GM12878 (cell line): Measurements from ENCODE around the gene HBA2. TPM values are rescaled to one million over a fixed set of nuclear protein-coding genes. Genes with fewer than 3 reads are reported as not detected.

Experiments
- BACH1 ChIP-seq: fragments of 450-650 bp; IDR thresholded peaks from 2 replicates; pipeline ENCODE4 v1.6.1; 2017; ENCODE audit warnings: mild to moderate bottlenecking, borderline replicate concordance
- BHLHE40 ChIP-seq, 2 experiments: fragments of 450-650 bp in 1 of 2; IDR thresholded peaks; 2 replicates each; pipeline ENCODE4 v1.6.1; 2011 to 2017; ENCODE audit warnings: low read depth in 2 of 2, borderline replicate concordance in 1 of 2, improper control_type of control experiment in 1 of 2, low read length in 1 of 2, mild to moderate bottlenecking in 1 of 2
- CREB1 ChIP-seq: IDR thresholded peaks from 2 replicates; pipeline ENCODE4 v1.6.1; 2012; ENCODE audit warnings: low read depth, mild to moderate bottlenecking, inconsistent platforms
- DPF2 ChIP-seq: fragments of 450-650 bp; IDR thresholded peaks from 2 replicates; pipeline ENCODE4 v1.6.1; 2017; ENCODE audit warnings: mild to moderate bottlenecking
- GATAD2B ChIP-seq: fragments of 450-650 bp; conservative IDR thresholded peaks from 2 replicates; pipeline ENCODE4 v1.6.1; 2017; ENCODE audit warnings: low read depth, mild to moderate bottlenecking, moderate library complexity
- HDAC6 ChIP-seq: fragments of 200-600 bp; sonication (generic); IDR thresholded peaks from one replicate; pipeline ENCODE4 v1.8.0; 2017; ENCODE audit warnings: antibody characterized with exemption; ENCODE audit not compliant: unreplicated experiment
- IKZF1 ChIP-seq: fragments of 450-650 bp; conservative IDR thresholded peaks from 2 replicates; pipeline ENCODE4 v1.6.1; 2017; ENCODE audit warnings: antibody characterized with exemption, mild to moderate bottlenecking
- LARP7 ChIP-seq: fragments of 450-650 bp; IDR thresholded peaks from 2 replicates; pipeline ENCODE4 v1.6.1; 2017; ENCODE audit warnings: mild to moderate bottlenecking
- MAX ChIP-seq: IDR thresholded peaks from 2 replicates; pipeline ENCODE4 v1.6.1; 2012; ENCODE audit warnings: low read depth, low read length, improper control_type of control experiment
- MTA3 ChIP-seq: IDR thresholded peaks from 2 replicates; pipeline ENCODE4 v1.6.1; 2012; ENCODE audit warnings: low read length, inconsistent platforms, borderline replicate concordance
- NFYB ChIP-seq: IDR thresholded peaks from 2 replicates; pipeline ENCODE4 v1.6.1; 2011; ENCODE audit warnings: low read depth, mild to moderate bottlenecking, low read length, improper control_type of control experiment, moderate library complexity; ENCODE audit not compliant: insufficient read depth
- NRF1 ChIP-seq: conservative IDR thresholded peaks from 2 replicates; pipeline ENCODE4 v1.6.1; 2011; ENCODE audit warnings: mild to moderate bottlenecking, low read depth, low read length, improper control_type of control experiment
- PAX5 ChIP-seq: IDR thresholded peaks from 2 replicates; pipeline ENCODE4 v1.6.1; 2011; ENCODE audit warnings: low read depth, low read length, borderline replicate concordance
- POLR2AphosphoS2 ChIP-seq: IDR thresholded peaks from 2 replicates; pipeline ENCODE4 v1.6.1; 2011; ENCODE audit warnings: low read depth, mild to moderate bottlenecking, low read length, improper control_type of control experiment, moderate library complexity
- POU2F2 ChIP-seq: IDR thresholded peaks from 3 replicates; pipeline ENCODE4 v1.6.1; 2011; ENCODE audit warnings: low read depth, mild to moderate bottlenecking, low read length, borderline replicate concordance
- SIX5 ChIP-seq: IDR thresholded peaks from 2 replicates; pipeline ENCODE4 v1.6.1; 2011; ENCODE audit warnings: mild to moderate bottlenecking, low read depth, low read length, moderate library complexity; ENCODE audit not compliant: severe bottlenecking
- SKIL ChIP-seq: fragments of 450-650 bp; IDR thresholded peaks from 2 replicates; pipeline ENCODE4 v1.6.1; 2017; ENCODE audit warnings: mild to moderate bottlenecking, low read depth, inconsistent platforms; ENCODE audit not compliant: poor library complexity, severe bottlenecking
- SMARCA5 ChIP-seq: fragments of 450-650 bp; IDR thresholded peaks from 2 replicates; pipeline ENCODE4 v1.6.1; 2017; ENCODE audit warnings: mild to moderate bottlenecking
- TCF12 ChIP-seq: IDR thresholded peaks from 2 replicates; pipeline ENCODE4 v1.6.1; 2011; ENCODE audit warnings: low read depth, mild to moderate bottlenecking, low read length
- TCF7 ChIP-seq: IDR thresholded peaks from 2 replicates; pipeline ENCODE4 v1.6.1; 2014; ENCODE audit warnings: antibody characterized with exemption, borderline replicate concordance
- ZNF274 ChIP-seq: IDR thresholded peaks from one replicate; pipeline ENCODE4 v1.8.0; 2011; ENCODE audit not compliant: insufficient read length, insufficient read depth
- ZNF687 ChIP-seq: fragments of 450-650 bp; IDR thresholded peaks from 2 replicates; pipeline ENCODE4 v1.6.1; 2017; ENCODE audit warnings: mild to moderate bottlenecking, moderate library complexity
- polyA plus RNA-seq, 11 experiments: library from polyadenylated mRNA; depleted of rRNA in 4 of 11; unstranded in 6 of 11; stranded (reverse) in 5 of 11; fragments of >200 nt; fragmentation: Nextera tagmentation in 4 of 11; fragmentation: Illumina TruSeq in 1 of 11; extraction: Ambion mirVana in 4 of 11; extraction: Trizol in 1 of 11; gene quantifications; 1 replicate in 1 of 11; 2 replicates in 10 of 11; pipeline versions ENCODE4 v1.2.1 to v1.2.3, GENCODE V29; 2011 to 2016; ENCODE audit warnings: inconsistent platforms in 2 of 11, missing spikeins in 2 of 11, low read depth in 1 of 11
- total RNA-seq, 4 experiments: library from RNA; depleted of rRNA in 3 of 4; stranded (reverse); fragments of >200 nt in 3 of 4; fragmentation: Illumina TruSeq in 1 of 4; extraction: Trizol in 1 of 4; gene quantifications; 2 replicates each; pipeline versions ENCODE4 v1.2.1 to v1.2.3, GENCODE V29; 2013 to 2021
- TF ChIP-seq, protein P1 (sequence below): fragments of 450-650 bp; IDR thresholded peaks from 2 replicates; pipeline ENCODE4 v1.6.1; 2016; ENCODE audit warnings: mild to moderate bottlenecking

HBA2 gene
- total and polyA plus RNA-seq, 10 of the 15 experiments (the other 5 are each of a cell fraction or from before 2014, with no cell fraction given): 0.30 to 0.96 (median 0.92) TPM; not detected in 7

DNA sequence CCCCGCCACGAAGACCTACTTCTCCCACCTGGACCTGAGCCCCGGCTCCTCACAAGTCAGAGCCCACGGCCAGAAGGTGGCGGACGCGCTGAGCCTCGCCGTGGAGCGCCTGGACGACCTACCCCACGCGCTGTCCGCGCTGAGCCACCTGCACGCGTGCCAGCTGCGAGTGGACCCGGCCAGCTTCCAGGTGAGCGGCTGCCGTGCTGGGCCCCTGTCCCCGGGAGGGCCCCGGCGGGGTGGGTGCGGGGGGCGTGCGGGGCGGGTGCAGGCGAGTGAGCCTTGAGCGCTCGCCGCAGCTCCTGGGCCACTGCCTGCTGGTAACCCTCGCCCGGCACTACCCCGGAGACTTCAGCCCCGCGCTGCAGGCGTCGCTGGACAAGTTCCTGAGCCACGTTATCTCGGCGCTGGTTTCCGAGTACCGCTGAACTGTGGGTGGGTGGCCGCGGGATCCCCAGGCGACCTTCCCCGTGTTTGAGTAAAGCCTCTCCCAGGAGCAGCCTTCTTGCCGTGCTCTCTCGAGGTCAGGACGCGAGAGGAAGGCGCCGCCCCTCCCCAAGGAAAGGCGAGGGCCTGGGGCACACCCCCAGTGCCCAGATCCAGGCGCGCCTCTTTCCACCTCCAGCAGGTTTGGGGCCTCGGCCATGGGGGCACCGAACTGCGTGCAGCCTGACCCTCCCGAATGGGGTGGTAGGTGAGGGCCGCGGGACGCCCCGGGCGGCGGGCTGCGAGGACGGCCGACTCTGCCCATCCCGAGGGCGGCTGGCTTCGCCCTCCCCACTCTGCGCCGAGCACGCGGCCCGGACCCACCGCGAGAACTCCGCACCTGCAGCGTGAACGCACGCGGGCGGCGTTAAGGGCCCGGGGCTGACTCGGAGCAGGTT lies 8.2 kb downstream of the HBA2 start (continued):
- TF ChIP-seq HDAC6 (no peak), SIX5 (no peak), SMARCA5 (no peak), NRF1 (no peak), GATAD2B (peak; percentile 70; the same call in 1 of the 2 replicates), BHLHE40 (IDR thresholded peaks at IDR 0.05; ENCODE audit: borderline replicate concordance in 1 of 2, low read depth in 2 of 2, low read length in 1 of 2) (peak; percentile 32 to 87; a peak in 3 of 4 replicates), ZNF274 (no peak), MAX (peak; percentile 94), TCF12 (0 out of 2 replicates have a peak, but pooled peaks have one; percentile 42), PAX5 (peak; percentile 30; the same call in 1 of the 2 replicates), CREB1 (peak; percentile 11; the same call in 1 of the 2 replicates), ZNF687 (peak; percentile 78), DPF2 (peak; percentile 44; the same call in 1 of the 2 replicates), LARP7 (peak; percentile 79; the same call in 1 of the 2 replicates), MTA3 (0 out of 2 replicates have a peak, but pooled peaks have one; percentile 17), TCF7 (no peak), SKIL (no peak), NFYB (no peak), POU2F2 (no peak), IKZF1 (peak; percentile 43), POLR2AphosphoS2 (no peak), BACH1 (peak; percentile 63)
- TF ChIP-seq, protein P1, sequence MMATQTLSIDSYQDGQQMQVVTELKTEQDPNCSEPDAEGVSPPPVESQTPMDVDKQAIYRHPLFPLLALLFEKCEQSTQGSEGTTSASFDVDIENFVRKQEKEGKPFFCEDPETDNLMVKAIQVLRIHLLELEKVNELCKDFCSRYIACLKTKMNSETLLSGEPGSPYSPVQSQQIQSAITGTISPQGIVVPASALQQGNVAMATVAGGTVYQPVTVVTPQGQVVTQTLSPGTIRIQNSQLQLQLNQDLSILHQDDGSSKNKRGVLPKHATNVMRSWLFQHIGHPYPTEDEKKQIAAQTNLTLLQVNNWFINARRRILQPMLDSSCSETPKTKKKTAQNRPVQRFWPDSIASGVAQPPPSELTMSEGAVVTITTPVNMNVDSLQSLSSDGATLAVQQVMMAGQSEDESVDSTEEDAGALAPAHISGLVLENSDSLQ: no peak
